ENCODE data around the gene KIF6.
"Not testable (repeated sequence)": the region's sequence is repeated elsewhere in the genome, so short reads cannot be mapped to it uniquely, and the experiment has no call there.

Gene KIF6

DNA sequence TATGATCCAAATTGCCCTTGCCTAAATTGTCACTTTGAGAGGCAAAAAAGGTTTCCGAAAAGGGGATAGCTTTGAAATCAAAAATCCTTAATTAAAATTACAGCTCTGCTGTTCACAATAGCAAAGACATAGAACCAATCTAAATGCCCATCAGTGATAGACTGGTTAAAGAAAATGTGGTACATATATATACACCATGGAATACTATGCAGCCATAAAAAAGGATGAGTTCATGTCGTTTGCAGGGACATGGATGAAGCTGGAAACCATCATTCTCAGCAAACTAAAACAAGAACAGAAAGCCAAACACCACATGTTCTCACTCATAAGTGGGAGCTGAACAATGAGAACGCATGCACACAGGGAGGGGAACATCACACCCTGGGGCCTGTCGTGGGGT, 1.9 kb downstream of the KIF6 start:
- intact Hi-C loops (cut with DNase I): loop anchor here (10.0 kb wide), 1 partner anchor 51 kb away; no protein-coding TSS in a partner anchor
- not testable (repeated sequence) for DNase-seq

- no peak for DNase-seq
Measured at GRCh38 chr6:39714802-39715201, 10.4 kb downstream of the KIF6 start.

GRCh38 chr6:39707962-39708683, 17.1 kb downstream of the KIF6 start:
- intact Hi-C loops (cut with DNase I): no loop called here
- no peak for DNase-seq

More at GRCh38 chr6:39714802-39715201, 10.4 kb downstream of the KIF6 start:
- intact Hi-C loops (cut with DNase I): no loop called here

GRCh38 chr6:39706819-39707335, 18.3 kb downstream of the KIF6 start:
- intact Hi-C loops (cut with DNase I): no loop called here
- no peak for DNase-seq

GRCh38 chr6:39702265-39702664, 22.9 kb downstream of the KIF6 start:
- intact Hi-C loops (cut with DNase I): no loop called here
- DNase-seq: no peak

DNA sequence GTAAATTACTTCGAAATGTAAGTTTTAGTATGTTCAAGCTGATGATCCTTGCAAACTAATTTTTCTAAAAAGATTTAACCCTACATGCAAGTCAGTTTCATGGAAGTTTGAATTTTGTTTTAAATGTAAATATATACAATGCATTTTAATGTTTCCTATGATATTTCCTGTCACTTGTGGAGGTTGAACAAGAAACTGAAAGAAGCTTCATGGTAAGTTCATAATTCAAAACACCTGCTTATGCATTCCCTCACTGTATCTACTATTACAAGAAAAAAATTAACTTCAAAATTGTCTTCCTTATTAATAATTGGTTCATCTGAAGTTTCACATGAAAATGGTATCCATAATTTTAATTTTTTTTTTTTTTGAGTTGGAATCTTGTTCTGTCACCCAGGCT, 24.8 kb downstream of the KIF6 start:
- DNase-seq: no peak
- intact Hi-C loops (cut with DNase I): no loop called here

GRCh38 chr6:39698789-39699188, 26.4 kb downstream of the KIF6 start:
- intact Hi-C loops (cut with DNase I): no loop called here
- DNase-seq: no peak

- DNase-seq: no peak
- intact Hi-C loops (cut with DNase I): no loop called here
Measured at GRCh38 chr6:39696986-39697788, 28.0 kb downstream of the KIF6 start.

DNA sequence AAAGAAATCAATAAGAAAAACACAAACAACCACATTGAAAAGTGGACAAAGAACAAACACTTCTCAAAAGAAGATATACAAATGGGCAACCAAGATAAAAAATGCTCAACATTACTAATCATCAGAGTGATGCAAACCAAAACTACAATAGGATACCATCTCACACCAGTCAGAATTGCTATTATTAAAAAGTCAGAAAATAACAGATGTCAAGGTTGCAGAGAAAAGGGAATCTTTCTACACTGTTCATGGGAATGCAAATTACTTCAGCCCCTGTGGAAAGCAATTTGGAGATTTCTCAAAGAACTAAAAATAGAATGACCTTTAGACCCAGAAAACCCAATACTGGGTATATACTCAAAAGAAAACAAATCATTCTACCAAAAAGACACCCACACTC, 29.8 kb downstream of the KIF6 start:
- no peak for DNase-seq
- intact Hi-C loops (cut with DNase I): no loop called here

GRCh38 chr6:39693206-39693605, 32.0 kb downstream of the KIF6 start:
- DNase-seq: no peak
- intact Hi-C loops (cut with DNase I): no loop called here

DNA sequence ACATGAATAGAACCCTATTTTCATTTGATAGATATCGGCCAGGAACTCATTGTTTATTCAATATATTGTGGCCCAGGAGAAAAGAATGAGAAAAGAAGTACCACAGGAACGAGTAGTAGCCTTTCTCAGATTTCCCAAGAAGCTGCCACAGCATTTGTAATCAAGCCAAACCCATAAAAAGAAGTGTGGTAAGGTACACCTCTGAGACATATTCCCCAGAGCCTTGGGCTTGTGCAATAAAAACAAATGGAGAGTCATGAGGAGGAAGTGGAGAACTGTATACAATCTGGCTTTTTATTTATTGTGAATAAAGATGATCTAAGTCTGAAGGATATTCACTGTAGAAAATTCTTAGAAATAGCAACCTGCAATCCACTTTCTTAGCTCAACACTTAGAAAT, 36.7 kb downstream of the KIF6 start:
- intact Hi-C loops (cut with DNase I): no loop called here
- no peak for DNase-seq

DNA sequence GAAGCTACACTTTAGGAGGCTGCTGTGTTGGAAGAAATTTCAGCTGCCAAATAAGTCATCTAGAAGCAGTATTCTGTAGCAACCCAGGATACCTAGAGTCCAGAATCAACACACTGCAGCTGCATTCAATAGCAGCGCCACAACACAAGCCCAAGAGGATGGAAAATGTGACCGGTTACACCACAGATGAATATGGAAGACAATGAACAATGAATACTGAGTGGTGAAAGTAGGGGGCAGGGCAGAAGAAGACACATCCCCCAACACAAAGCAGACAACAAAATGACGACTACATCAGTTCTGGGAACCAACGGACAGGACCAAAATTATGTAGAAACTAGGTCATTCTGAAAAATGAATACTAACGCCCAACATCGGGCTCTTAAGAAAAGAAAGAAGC, 38.2 kb downstream of the KIF6 start:
- intact Hi-C loops (cut with DNase I): no loop called here
- peak in 7 of 10 donors; percentile 30 to 92 (median 52) for DNase-seq

GRCh38 chr6:39685938-39686337, 39.3 kb downstream of the KIF6 start:
- intact Hi-C loops (cut with DNase I): no loop called here
- no peak for DNase-seq

DNA sequence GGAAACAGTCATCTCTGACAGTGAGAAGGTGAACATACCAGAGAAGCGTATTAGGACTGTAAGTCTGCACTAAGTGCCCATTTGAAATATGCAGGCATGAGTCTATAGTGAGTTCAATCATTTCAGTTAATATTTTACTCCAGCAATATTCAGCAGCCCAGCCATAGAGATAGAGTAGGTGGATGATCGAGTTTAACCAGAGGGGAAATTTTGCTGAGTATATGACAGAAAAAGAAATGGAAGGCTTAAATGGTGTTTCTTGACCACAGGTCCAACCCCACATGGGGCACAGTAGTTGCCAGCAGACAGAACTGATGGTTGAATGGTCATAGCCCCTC, 39.8 kb downstream of the KIF6 start:
- no peak for DNase-seq
- intact Hi-C loops (cut with DNase I): no loop called here

GRCh38 chr6:39684790-39685488, 40.3 kb downstream of the KIF6 start:
- intact Hi-C loops (cut with DNase I): no loop called here
- no peak for DNase-seq

GRCh38 chr6:39681674-39682121, 43.5 kb downstream of the KIF6 start:
- DNase-seq: no peak
- intact Hi-C loops (cut with DNase I): no loop called here

- no peak for DNase-seq
- intact Hi-C loops (cut with DNase I): no loop called here
Measured at GRCh38 chr6:39678914-39679313, 46.3 kb downstream of the KIF6 start.

DNA sequence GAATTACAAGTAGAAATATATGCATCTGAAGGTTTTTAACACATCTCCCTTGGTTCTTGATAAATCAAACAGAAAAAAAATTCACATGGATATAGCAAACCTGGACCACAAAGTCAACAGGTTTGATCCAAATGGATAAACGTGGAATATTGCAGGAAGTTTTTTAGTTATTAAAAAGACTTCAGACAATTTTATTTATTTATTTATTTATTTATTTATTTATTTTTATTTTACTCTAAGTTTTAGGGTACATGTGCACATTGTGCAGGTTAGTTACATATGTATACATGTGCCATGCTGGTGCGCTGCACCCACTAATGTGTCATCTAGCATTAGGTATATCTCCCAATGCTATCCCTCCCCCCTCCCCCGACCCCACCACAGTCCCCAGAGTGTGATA, 47.9 kb downstream of the KIF6 start:
- DNase-seq; intact Hi-C loops (cut with DNase I): not testable (repeated sequence)

DNA sequence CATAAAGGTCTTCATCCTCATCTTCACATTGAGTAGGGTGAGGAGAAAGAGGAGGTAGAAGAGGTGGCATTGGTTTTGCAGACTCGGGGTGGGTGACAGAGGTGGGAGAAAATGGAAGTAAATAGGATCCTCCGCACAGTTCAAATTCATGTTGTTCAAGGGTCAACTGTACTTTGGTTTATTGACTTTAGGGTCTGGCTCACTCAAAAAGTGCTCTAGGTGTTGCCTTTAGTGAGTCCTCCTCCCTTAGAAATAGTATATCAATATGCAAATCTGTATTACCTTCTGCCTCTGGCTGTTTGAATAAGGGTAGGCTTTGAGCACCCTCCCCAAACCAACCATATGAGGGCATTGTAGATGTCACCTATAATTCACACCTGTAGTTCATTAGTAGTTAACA, 54.7 kb downstream of the KIF6 start:
- intact Hi-C loops (cut with DNase I): no loop called here
- DNase-seq: no peak

DNA sequence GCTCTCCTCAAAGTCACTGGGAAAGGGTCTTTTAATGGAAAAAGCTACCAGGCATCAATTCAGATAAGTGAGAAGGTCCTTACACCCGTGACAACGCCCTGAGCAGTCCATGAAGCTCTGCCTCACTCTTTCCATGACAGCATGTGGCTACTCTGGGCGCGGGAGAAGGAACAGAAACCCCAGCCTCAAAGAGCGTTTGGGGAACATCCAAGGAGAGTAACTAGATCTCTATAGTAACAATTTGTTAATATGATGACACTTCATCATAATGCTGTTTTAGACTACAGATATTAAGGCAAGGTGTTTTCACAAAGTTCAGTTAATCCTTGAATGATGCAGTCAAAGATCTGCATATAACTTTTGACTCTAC, 55.2 kb downstream of the KIF6 start:
- DNase-seq: no peak
- intact Hi-C loops (cut with DNase I): loop anchor here (10.0 kb wide), 1 partner anchor 125 kb away; the partner anchor contains the start of gene DAAM2

Measured in posterior cingulate gyrus (tissue), 11 donors.